T-cell (primary cell): ENCODE measurements around the gene TEAD2. TPM values are rescaled to one million over a fixed set of nuclear protein-coding genes. Genes with fewer than 3 reads are reported as not detected.

Experiments
- ATAC-seq, 4 experiments: fragments of 200-7000 bp in 3 of 4; fragments of 150-1000 bp in 1 of 4; cut with Tn5 transposase; replicated peaks in 1 of 4; 1 replicate in 3 of 4; 2 replicates in 1 of 4; pipeline ENCODE4 v1.10.0; 2021; ENCODE audit warnings: moderate library complexity in 3 of 4, mild to moderate bottlenecking in 2 of 4, moderate number of reproducible peaks in 1 of 4
- CTCF ChIA-PET, 2 donors: fragments of 300-600 bp; sonication (Branson Sonifier 250); formaldehyde crosslinking; loops; one replicate each; lab custom pipeline; 2022; ENCODE audit warnings: antibody characterized with exemption in 2 of 2; lab: Charles Lee
- POLR2A ChIA-PET, 2 donors: fragments of 300-600 bp; sonication (Branson Sonifier 250); formaldehyde crosslinking; loops; one replicate each; lab custom pipeline; 2022; ENCODE audit warnings: antibody characterized with exemption in 2 of 2; lab: Charles Lee
- DNase-seq, 35 experiments: peaks; one replicate each; pipeline versions ENCODE4 v3.0.0 to v3.0.0-alpha.2; 2013 to 2023
- H3K27ac ChIP-seq: one replicate; pipeline ENCODE4 v1.5.1; 2013; ENCODE audit warnings: low read length
- H3K27me3 ChIP-seq, 2 experiments: replicated peaks in 1 of 2; 1 replicate in 1 of 2; 2 replicates in 1 of 2; pipeline versions ENCODE4 v1.6.1 to v1.7.0; 2013; ENCODE audit warnings: low read length in 1 of 2, mixed read lengths in 1 of 2; ENCODE audit not compliant: control insufficient read depth in 2 of 2, insufficient read depth in 2 of 2; ENCODE audit errors: extremely low read depth in 1 of 2
- H3K36me3 ChIP-seq, 2 donors: 1 replicate in 1 of 2; 2 replicates in 1 of 2; pipeline versions ENCODE4 v1.6.1 to v1.7.0; 2013; ENCODE audit warnings: low read length in 1 of 2; ENCODE audit not compliant: control insufficient read depth in 2 of 2, insufficient read depth in 1 of 2; ENCODE audit errors: extremely low read depth in 1 of 2
- H3K4me1 ChIP-seq, 2 experiments: 1 replicate in 1 of 2; 2 replicates in 1 of 2; pipeline versions ENCODE4 v1.6.1 to v1.7.0; 2013; ENCODE audit warnings: low read length in 2 of 2, mixed read lengths in 1 of 2; ENCODE audit not compliant: insufficient read depth in 2 of 2, control insufficient read depth in 1 of 2; ENCODE audit errors: extremely low read depth in 1 of 2
- H3K4me3 ChIP-seq, 2 donors: 1 replicate in 1 of 2; 2 replicates in 1 of 2; pipeline versions ENCODE4 v1.5.1 to v1.7.0; 2013; ENCODE audit warnings: mild to moderate bottlenecking in 2 of 2, low read length in 1 of 2, moderate library complexity in 1 of 2; ENCODE audit not compliant: control insufficient read depth in 1 of 2; ENCODE audit errors: extremely low read depth in 1 of 2
- H3K9me3 ChIP-seq: 2 replicates; pipeline ENCODE4 v1.7.0; 2013
- H3K27ac Mint-ChIP-seq, 2 donors: one replicate each; pipeline ENCODE4 v1.8.0; 2020 to 2021; ENCODE audit warnings: mild to moderate bottlenecking in 2 of 2, mixed read lengths in 2 of 2
- H3K27me3 Mint-ChIP-seq, 2 donors: one replicate each; pipeline ENCODE4 v1.8.0; 2021 to 2022; ENCODE audit warnings: mixed read lengths in 2 of 2
- H3K36me3 Mint-ChIP-seq: one replicate; pipeline ENCODE4 v1.8.0; 2021; ENCODE audit warnings: mixed read lengths
- H3K4me1 Mint-ChIP-seq, 3 donors: one replicate each; pipeline ENCODE4 v1.8.0; 2020 to 2022; ENCODE audit warnings: mixed read lengths in 3 of 3, mild to moderate bottlenecking in 1 of 3
- H3K4me3 Mint-ChIP-seq, 3 donors: one replicate each; pipeline ENCODE4 v1.8.0; 2020 to 2022; ENCODE audit warnings: mild to moderate bottlenecking in 3 of 3, mixed read lengths in 3 of 3, moderate library complexity in 3 of 3
- H3K9me3 Mint-ChIP-seq, 3 donors: one replicate each; pipeline ENCODE4 v1.8.0; 2020 to 2022; ENCODE audit warnings: mixed read lengths in 3 of 3
- WGBS: methylation state at CpG from one replicate; pipeline ENCODE4 v1.1.5; 2013; ENCODE audit warnings: missing lambda C conversion rate; ENCODE audit not compliant: insufficient coverage; 5-methylcytosine and 5-hydroxymethylcytosine counted together
- total RNA-seq, 35 experiments: library from RNA in 6 of 35; stranded (reverse) in 6 of 35; fragments of 120-200 nt in 1 of 35; gene quantifications; one replicate each; pipeline versions ENCODE4 v1.2.1 to v1.2.4 and lab custom pipeline; 2013 to 2026

The TEAD2 gene
- total RNA-seq, 5 donors from 2014 or later (not counting 1 experiment from before 2014, with no cell fraction given) = 0.20 to 0.43 (median 0.28) TPM; not detected in 2

DNA sequence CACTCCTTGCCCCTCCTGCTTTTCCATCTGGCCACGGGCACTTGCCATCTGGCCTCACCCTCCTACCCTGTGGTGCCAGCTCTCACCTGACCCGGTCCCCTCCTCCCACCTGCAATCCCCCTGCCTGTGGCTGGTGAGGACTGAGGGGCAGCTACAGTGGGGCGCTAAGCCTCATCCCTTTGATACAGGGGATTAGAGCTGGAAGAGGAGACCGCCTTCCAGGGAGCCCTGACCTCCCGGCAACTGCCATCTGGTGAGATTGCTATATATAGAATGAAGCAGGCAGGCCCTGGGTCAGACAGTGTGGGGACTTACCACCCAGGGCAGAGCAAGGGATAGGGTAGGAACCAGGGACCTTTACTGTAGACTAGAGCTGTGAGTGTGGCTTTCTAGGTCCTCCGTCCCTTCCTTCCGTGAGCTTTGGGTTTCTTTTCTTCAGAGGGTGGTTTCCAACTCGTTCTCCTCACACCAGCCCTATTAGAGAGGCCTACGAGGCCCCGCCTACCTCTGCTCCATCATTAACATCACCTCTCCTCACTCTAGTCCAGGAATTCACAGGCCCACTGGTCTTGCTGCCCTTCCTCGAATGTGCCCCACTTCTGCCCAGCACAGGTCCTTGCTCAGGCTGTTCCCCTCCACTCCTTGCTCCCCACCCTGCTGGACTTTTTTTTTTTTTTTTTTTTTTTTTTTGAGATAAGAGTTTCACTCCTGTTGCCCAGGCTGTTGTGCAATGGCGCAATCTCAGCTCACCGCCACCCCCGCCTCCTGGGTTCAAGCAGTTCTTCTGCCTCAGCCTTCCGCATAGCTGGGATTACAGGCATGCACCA is 33.6 kb upstream of the TEAD2 start:
- peaks cover 0 to 1% of the 10 kb centered on the region in 2 donors for H3K27me3 Mint-ChIP-seq
- no peak overlapping the region for H3K27ac ChIP-seq
- H3K36me3 Mint-ChIP-seq = no peaks in the 10 kb centered on the region
- peaks cover 13 to 34% of the 10 kb centered on the region in 2 experiments for H3K4me1 ChIP-seq
- no peak overlapping the region for H3K27ac Mint-ChIP-seq
- DNase-seq (no peak), ATAC-seq (no peak)
- WGBS = 66% methylated on average over 5 of the region's 15 CpGs
- ChIA-PET CTCF (interaction anchor here (0.5 to 0.6 kb wide), 2 partner anchors 40 to 540 kb away, joined by 4 to 5 read pairs; no protein-coding TSS in a partner anchor), POLR2A (no interaction called here)
- H3K4me3 Mint-ChIP-seq = no peak overlapping the region
- H3K27me3 ChIP-seq = peaks cover 0 to 8% of the 10 kb centered on the region in 2 experiments
- H3K9me3 Mint-ChIP-seq = no peaks in the 10 kb centered on the region
- no peaks in the 10 kb centered on the region for H3K36me3 ChIP-seq
- H3K9me3 ChIP-seq = no peaks in the 10 kb centered on the region
- H3K4me3 ChIP-seq = no peak overlapping the region
- peaks cover 23 to 29% (median 29%) of the 10 kb centered on the region in 3 donors for H3K4me1 Mint-ChIP-seq

DNA sequence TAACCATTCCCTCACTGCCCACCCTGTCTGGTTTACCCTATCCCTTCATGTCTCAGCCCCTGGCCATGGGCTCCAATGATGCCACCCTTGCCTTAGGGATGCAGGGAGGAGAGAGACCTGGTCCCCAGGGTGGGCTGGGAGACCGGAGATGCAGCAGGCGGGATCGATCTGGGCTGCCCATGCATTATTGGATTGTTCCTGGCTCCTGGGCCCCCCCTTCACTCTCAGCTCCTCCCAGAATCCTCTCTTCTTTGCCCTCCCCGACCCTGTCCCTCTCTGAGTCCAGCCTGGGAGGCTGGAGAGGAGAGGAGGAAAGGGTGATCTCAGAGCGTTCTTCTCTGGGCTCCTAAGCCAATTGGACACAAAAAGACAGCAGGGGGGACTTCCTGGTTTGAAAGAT is 31.7 kb upstream of the TEAD2 start:
- no peaks in the 10 kb centered on the region for H3K36me3 Mint-ChIP-seq
- no peak overlapping the region for H3K4me3 ChIP-seq
- no CpG with 5 or more reads among the region's 5 CpGs for WGBS
- POLR2A ChIA-PET = interaction anchor here in 1 of 2 donors (0.6 to 0.8 kb wide), 2 partner anchors 31 to 34 kb away, joined by 3 read pairs; partner anchors contain the start of gene GFY
- no peaks in the 10 kb centered on the region for H3K9me3 ChIP-seq
- no peaks in the 10 kb centered on the region for H3K36me3 ChIP-seq
- CTCF ChIA-PET = interaction anchor here in 1 of 2 donors (1.6 kb wide), 1 partner anchor 12 kb away, joined by 10 read pairs; no protein-coding TSS in a partner anchor
- ATAC-seq (no peak), DNase-seq (no peak)
- peaks cover 21 to 26% (median 26%) of the 10 kb centered on the region in 3 donors for H3K4me1 Mint-ChIP-seq
- no peaks in the 10 kb centered on the region for H3K9me3 Mint-ChIP-seq
- H3K4me1 ChIP-seq = peaks cover 9 to 28% of the 10 kb centered on the region in 2 experiments
- H3K27ac ChIP-seq = no peak overlapping the region
- H3K27me3 Mint-ChIP-seq = peaks cover 0 to 1% of the 10 kb centered on the region in 2 donors
- peaks cover 0 to 12% of the 10 kb centered on the region in 2 experiments for H3K27me3 ChIP-seq
- no peak overlapping the region for H3K4me3 Mint-ChIP-seq
- no peak overlapping the region for H3K27ac Mint-ChIP-seq

- 44% methylated on average over 9 of the region's 14 CpGs for WGBS
- DNase-seq (peak; percentile 56 to 88 (median 71)), ATAC-seq (peak; percentile 75 to 84 (median 80))
- Histone ChIP-seq H3K4me1 (peaks cover 2 to 23% of the 10 kb centered on the region in 2 experiments), H3K4me3 (no peak overlapping the region), H3K36me3 (no peaks in the 10 kb centered on the region), H3K27ac (peak overlapping the region; percentile 50), H3K27me3 (peaks cover 0 to 12% of the 10 kb centered on the region in 2 experiments), H3K9me3 (no peaks in the 10 kb centered on the region)
- Mint-ChIP-seq H3K4me3 (no peak overlapping the region), H3K9me3 (no peaks in the 10 kb centered on the region), H3K4me1 (peaks cover 16 to 24% (median 19%) of the 10 kb centered on the region in 3 donors), H3K27ac (peak overlapping the region; percentile 41 to 59), H3K36me3 (no peaks in the 10 kb centered on the region), H3K27me3 (peaks cover 0 to 1% of the 10 kb centered on the region in 2 donors)
- POLR2A ChIA-PET = no interaction called here
- CTCF ChIA-PET = interaction anchor here (0.6 to 1.4 kb wide), 7 partner anchors 28 to 294 kb away, joined by 3 to 11 read pairs (median 4); partner anchors contain the start of gene FLT3LG (in 1 of the 2)
Measured at GRCh38 chr19:49391581-49392399, 29.6 kb upstream of the TEAD2 start.

GRCh38 chr19:49390929-49391359 is 28.7 kb upstream of the TEAD2 start:
- H3K4me3 ChIP-seq = no peak overlapping the region
- ChIA-PET POLR2A (no interaction called here), CTCF (interaction anchor here (0.6 to 1.4 kb wide), 4 partner anchors 29 to 203 kb away, joined by 3 to 11 read pairs (median 4); no protein-coding TSS in a partner anchor)
- H3K27ac ChIP-seq = no peak overlapping the region
- ATAC-seq (no peak), DNase-seq (no peak)
- 82% methylated on average over 4 of the region's 9 CpGs for WGBS
- peaks cover 0 to 1% of the 10 kb centered on the region in 2 donors for H3K27me3 Mint-ChIP-seq
- no peak overlapping the region for H3K27ac Mint-ChIP-seq
- H3K36me3 ChIP-seq = no peaks in the 10 kb centered on the region
- H3K27me3 ChIP-seq = peaks cover 0 to 12% of the 10 kb centered on the region in 2 experiments
- no peak overlapping the region for H3K4me3 Mint-ChIP-seq
- no peaks in the 10 kb centered on the region for H3K36me3 Mint-ChIP-seq
- H3K4me1 Mint-ChIP-seq = peaks cover 16 to 24% (median 19%) of the 10 kb centered on the region in 3 donors
- H3K4me1 ChIP-seq = peaks cover 2 to 23% of the 10 kb centered on the region in 2 experiments
- H3K9me3 Mint-ChIP-seq = no peaks in the 10 kb centered on the region
- H3K9me3 ChIP-seq = no peaks in the 10 kb centered on the region

DNA sequence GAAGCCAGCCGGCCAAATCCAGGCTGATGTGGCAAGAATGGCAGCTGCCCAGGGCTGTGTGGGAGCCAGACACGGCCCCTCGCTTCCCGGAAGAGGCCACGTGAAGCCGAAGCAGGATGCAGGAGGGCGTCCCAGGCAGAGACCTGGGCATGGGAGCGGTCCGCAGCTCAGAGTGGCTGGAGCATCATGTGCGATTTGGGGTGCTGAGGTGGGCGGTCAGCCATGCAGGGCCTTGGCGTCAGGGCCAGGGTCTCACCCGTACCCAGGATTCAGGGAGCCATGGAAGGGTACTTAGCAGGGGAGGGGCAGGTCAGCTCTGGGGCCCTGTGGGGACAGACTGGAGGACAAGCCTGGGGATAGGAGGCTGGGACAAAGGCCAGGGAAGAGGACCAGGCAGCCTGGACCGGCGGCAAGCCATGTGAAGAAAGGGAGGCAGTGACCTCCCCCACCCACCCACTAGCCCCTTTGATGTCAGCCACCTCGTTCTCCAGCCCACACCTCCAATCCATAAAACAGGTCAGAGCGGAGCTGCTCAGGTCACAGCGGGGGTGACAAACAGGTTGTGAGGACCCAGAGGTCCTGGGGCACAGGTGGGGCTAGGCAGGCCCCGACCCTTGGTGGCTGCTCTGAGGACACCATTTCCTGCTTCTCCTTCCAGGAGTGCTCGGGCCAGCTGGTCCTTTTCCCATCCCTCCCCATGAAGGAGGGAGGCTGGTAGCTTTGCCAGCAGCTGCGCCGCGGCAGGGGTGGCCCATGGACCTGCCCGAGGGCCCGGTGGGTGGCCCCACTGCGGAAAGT is 28.1 kb upstream of the TEAD2 start:
- peaks cover 16 to 24% (median 19%) of the 10 kb centered on the region in 3 donors for H3K4me1 Mint-ChIP-seq
- Histone ChIP-seq H3K27me3 (peaks cover 0 to 12% of the 10 kb centered on the region in 2 experiments), H3K4me1 (peaks cover 2 to 23% of the 10 kb centered on the region in 2 experiments), H3K36me3 (no peaks in the 10 kb centered on the region), H3K27ac (no peak overlapping the region), H3K4me3 (no peak overlapping the region), H3K9me3 (no peaks in the 10 kb centered on the region)
- POLR2A ChIA-PET = interaction anchor here in 1 of 2 donors (0.7 kb wide), 1 partner anchor 105 kb away, joined by 3 read pairs; no protein-coding TSS in a partner anchor
- H3K27ac Mint-ChIP-seq = peak overlapping the region in 1 of 2 donors; percentile 43
- peaks cover 0 to 1% of the 10 kb centered on the region in 2 donors for H3K27me3 Mint-ChIP-seq
- whole genome bisulfite sequencing = 88% methylated on average over 16 of the region's 26 CpGs
- CTCF ChIA-PET = interaction anchor here in 1 of 2 donors (0.5 kb wide), 1 partner anchor 162 kb away, joined by 4 read pairs; no protein-coding TSS in a partner anchor
- no peaks in the 10 kb centered on the region for H3K36me3 Mint-ChIP-seq
- no peaks in the 10 kb centered on the region for H3K9me3 Mint-ChIP-seq
- DNase-seq (no peak), ATAC-seq (no peak)
- H3K4me3 Mint-ChIP-seq = no peak overlapping the region
